CD4-positive, alpha-beta T cell treated with Interleukin-4 for 4 hours (primary cell): ENCODE data around the gene TOX2.

ENCODE experiments used
- DNase-seq: peaks from one replicate; pipeline ENCODE4 v3.0.0-alpha.2; 2020

Gene TOX2

GRCh38 chr20:44004306-44004915, 89.8 kb downstream of the TOX2 start:
- no peak for DNase-seq

- DNase-seq, result no peak
Observed at GRCh38 chr20:44005661-44006060, 91.0 kb downstream of the TOX2 start.

GRCh38 chr20:44006126-44006525, 91.5 kb downstream of the TOX2 start:
- no peak for DNase-seq

- no peak for DNase-seq
Observed at GRCh38 chr20:44006578-44006977, 91.9 kb downstream of the TOX2 start.

GRCh38 chr20:44008806-44009678, 94.4 kb downstream of the TOX2 start:
- DNase-seq, result no peak

GRCh38 chr20:44009679-44009992, 95.0 kb downstream of the TOX2 start:
- no peak for DNase-seq

GRCh38 chr20:44010162-44010704, 95.6 kb downstream of the TOX2 start:
- DNase-seq, result no peak

- DNase-seq, result peak; percentile 14
Observed at GRCh38 chr20:44011251-44011940, 96.7 kb downstream of the TOX2 start.

GRCh38 chr20:44012466-44013226, 98.0 kb downstream of the TOX2 start:
- no peak for DNase-seq

GRCh38 chr20:44014807-44015732, 100.4 kb downstream of the TOX2 start:
- DNase-seq, result no peak

- DNase-seq, result no peak
Observed at GRCh38 chr20:44015733-44016103, 101.1 kb downstream of the TOX2 start.

GRCh38 chr20:44016525-44016924, 101.9 kb downstream of the TOX2 start:
- DNase-seq, result no peak

- DNase-seq, result no peak
Observed at GRCh38 chr20:44017211-44017610, 102.6 kb downstream of the TOX2 start.

GRCh38 chr20:44017905-44018258, 103.2 kb downstream of the TOX2 start:
- no peak for DNase-seq

GRCh38 chr20:44018259-44018941, 103.7 kb downstream of the TOX2 start:
- no peak for DNase-seq

GRCh38 chr20:44018942-44019637, 104.4 kb downstream of the TOX2 start:
- DNase-seq, result no peak

GRCh38 chr20:44019638-44020335, 105.1 kb downstream of the TOX2 start:
- DNase-seq, result peak; percentile 37

GRCh38 chr20:44020406-44021148, 105.9 kb downstream of the TOX2 start:
- no peak for DNase-seq

- no peak for DNase-seq
Observed at GRCh38 chr20:44021186-44021585, 106.5 kb downstream of the TOX2 start.
